ENCODE measurements around the gene SIN3A.
A peak's percentile ranks its signal among the peaks of the same experiment; 100 is the strongest.
"Not testable (repeated sequence)": the region's sequence is repeated elsewhere in the genome, so short reads cannot be mapped to it uniquely, and the experiment has no call there.

The SIN3A gene

GRCh38 chr15:75403892-75404291, 47.6 kb downstream of the SIN3A start:
- TF ChIP-seq CTCF (IDR thresholded peaks at IDR 0.05; ENCODE audit: low read depth, low read length), result no peak
- DNase-seq (ENCODE audit: extremely low read depth, low read depth), result no peak

- DNase-seq (ENCODE audit: extremely low read depth, low read depth), result peak; percentile 1
- TF ChIP-seq CTCF (IDR thresholded peaks at IDR 0.05; ENCODE audit: low read depth, low read length), result no peak
Observed at GRCh38 chr15:75397494-75397893, 54.0 kb downstream of the SIN3A start.

- TF ChIP-seq CTCF (IDR thresholded peaks at IDR 0.05; ENCODE audit: low read depth, low read length), result no peak
- no peak for DNase-seq (ENCODE audit: extremely low read depth, low read depth)
Observed at GRCh38 chr15:75389791-75390382, 61.6 kb downstream of the SIN3A start.

GRCh38 chr15:75383986-75384385, 67.5 kb downstream of the SIN3A start:
- DNase-seq (ENCODE audit: extremely low read depth, low read depth), result not testable (repeated sequence)

- TF ChIP-seq CTCF (IDR thresholded peaks at IDR 0.05; ENCODE audit: low read depth, low read length), result no peak
Observed at GRCh38 chr15:75380773-75381172, 70.7 kb downstream of the SIN3A start.

GRCh38 chr15:75371901-75372688, 79.4 kb downstream of the SIN3A start:
- no peak for DNase-seq (ENCODE audit: extremely low read depth, low read depth)
- TF ChIP-seq CTCF (IDR thresholded peaks at IDR 0.05; ENCODE audit: low read depth, low read length), result no peak

More at GRCh38 chr15:75380773-75381172, 70.7 kb downstream of the SIN3A start:
- DNase-seq (ENCODE audit: extremely low read depth, low read depth), result no peak

GRCh38 chr15:75371486-75371885, 80.0 kb downstream of the SIN3A start:
- DNase-seq (ENCODE audit: extremely low read depth, low read depth), result no peak
- TF ChIP-seq CTCF (IDR thresholded peaks at IDR 0.05; ENCODE audit: low read depth, low read length), result no peak

Measured in AG09319 (cell line).